HG02840 (cell line): ENCODE measurements around the gene NIT1.
A peak's percentile ranks its signal among the peaks of the same experiment; 100 is the strongest.

Source experiments
- ATAC-seq: cut with Tn5 transposase; IDR thresholded peaks from one replicate; pipeline ENCODE4 v1.9.1; 2021; ENCODE audit warnings: mild to moderate bottlenecking, moderate library complexity, moderate number of reproducible peaks; ENCODE audit not compliant: unreplicated experiment, low FRiP score

The NIT1 gene

DNA sequence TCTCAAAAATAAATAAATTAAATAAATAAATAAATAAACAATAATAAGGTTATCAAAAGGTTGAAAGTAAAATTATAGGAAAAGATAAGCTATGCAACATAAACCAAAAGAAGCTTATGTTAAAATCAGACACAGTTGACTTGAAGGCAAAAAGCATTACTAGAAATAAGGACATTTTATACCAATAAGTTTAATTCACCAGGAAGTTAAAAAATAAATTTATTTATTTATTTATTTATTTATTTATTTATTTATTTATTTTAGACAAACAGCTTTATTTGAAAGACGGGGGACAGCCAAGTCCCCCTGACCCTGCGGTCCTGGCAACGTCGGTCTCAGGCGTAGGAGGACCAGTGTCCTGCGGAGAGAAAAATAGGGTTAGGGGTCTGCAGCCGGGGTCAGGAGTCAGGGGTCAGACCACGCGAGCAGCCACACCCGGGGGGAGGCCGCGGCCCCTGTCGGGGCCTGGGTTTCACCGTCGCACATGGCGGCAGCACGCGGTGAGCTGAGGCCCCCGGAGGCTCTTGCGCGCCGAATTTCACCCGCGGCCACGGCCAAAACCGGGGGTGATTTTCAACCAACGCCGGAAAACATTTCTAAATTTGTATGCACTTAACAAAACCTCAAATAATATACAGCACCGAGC lies 23.0 kb downstream of the NIT1 start:
- no peak for ATAC-seq

DNA sequence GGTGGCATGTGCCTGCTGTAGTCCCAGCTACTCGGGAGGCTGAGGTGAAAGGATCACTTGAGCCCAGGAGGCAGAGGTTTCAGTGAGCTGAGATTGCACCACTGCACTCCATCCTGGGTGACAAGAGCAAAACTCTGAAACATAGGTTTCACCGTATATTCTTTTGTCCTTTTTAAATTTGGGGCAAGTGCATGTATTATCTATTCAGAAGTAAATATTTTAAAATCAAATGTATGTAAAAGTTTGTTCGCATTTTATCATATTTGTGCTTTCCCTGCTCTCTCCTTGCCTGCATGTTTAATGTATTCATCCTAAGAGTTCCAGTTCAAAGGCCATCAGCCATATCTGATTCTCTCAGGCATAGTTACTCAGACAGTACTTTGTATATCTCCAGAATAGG lies 27.9 kb downstream of the NIT1 start:
- no peak for ATAC-seq

DNA sequence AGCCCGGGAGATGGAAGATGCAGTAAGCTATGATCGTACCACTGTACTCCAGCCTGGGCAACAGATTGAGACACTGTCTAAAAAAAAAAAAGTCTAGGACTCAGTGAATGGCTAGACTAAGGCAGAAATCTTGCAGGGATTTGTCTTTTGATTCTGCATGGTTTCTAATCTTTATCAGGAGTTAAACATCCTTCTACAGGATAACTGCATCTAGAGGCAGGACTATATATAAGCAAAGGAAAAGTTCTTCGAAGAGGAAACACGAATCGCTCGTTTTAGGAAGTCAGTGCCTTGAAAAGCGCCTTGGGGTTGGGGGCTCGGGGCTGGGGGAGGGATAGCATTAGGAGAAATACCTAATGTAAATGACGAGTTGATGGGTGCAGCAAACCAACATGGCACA lies 35.3 kb downstream of the NIT1 start:
- ATAC-seq: no peak

DNA sequence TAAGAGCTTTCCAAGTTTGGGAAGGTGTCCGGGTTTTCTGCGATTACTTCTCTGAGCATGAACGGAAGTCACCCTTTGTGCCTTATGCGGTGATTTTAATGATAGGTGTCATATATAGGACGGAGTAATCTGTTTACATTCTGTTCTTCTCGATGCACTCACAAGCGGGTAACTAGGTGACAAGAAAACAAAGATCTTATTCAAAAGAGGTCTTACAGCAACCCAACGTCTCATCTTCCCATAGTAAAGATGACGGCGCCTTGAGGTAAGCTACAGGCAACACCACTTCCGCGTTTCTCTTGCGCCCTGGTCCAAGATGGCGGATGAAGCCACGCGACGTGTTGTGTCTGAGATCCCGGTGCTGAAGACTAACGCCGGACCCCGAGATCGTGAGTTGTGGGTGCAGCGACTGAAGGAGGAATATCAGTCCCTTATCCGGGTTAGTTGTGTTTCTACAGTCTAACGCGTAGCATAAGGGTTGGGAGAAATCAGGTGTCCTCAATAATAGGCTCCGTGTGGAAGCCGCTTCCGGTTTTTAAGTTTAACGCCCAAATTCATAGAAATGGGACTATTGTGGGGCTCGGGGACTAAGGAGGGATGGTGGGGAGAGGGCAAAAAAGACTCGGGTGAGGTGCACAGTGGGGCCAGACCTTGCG lies 35.9 kb downstream of the NIT1 start, which contains the start of gene UFC1:
Gene UFC1 (plus strand): TSS at position 297 of the 656 bp plus-strand sequence. CDS start 20 bp downstream, at position 317.
- ATAC-seq: peak; percentile 84

DNA sequence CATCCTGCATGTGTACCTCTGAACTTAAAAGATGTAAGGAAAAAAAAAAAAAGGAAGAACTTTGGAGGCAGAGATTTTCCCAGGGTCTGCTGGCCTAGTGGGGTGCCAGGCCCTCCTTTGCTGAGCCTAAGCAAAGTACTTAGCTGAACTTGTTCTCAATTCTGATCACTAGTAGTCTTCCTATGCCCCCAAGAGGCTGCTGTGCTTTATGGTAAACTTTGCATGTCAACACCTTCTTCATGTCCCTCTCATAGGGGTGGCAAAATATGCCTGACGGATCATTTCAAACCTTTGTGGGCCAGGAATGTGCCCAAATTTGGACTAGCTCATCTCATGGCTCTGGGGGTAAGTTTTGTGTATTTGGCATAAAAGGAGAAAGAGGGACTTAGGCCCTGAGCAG lies 40.0 kb downstream of the NIT1 start:
- no peak for ATAC-seq

DNA sequence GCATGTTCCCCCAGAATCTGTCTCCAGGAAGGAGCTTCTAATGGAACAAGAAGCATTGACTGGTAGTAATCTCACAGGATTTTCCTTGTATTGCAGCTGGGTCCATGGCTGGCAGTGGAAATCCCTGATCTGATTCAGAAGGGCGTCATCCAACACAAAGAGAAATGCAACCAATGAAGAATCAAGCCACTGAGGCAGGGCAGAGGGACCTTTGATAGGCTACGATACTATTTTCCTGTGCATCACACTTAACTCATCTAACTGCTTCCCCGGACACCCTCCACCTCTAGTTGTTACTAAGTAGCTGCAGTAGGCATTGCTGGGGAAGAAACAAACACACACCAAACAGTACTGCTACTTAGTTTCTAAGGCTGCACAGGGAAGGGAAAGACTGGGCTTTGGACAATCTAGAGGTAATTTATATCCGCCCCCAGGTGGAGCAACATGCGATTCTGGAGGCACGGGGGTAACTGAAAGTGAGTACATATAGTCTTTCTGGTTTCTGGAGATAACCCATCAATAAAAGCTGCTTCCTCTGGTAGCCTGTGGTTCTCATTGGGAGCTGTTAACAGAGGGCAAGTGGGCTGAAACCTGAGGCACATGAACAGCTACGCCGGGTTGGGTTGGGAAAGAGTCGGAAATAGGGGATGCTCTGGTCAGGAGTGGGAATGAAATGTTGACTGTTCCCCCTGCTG lies 40.6 kb downstream of the NIT1 start:
- no peak for ATAC-seq

DNA sequence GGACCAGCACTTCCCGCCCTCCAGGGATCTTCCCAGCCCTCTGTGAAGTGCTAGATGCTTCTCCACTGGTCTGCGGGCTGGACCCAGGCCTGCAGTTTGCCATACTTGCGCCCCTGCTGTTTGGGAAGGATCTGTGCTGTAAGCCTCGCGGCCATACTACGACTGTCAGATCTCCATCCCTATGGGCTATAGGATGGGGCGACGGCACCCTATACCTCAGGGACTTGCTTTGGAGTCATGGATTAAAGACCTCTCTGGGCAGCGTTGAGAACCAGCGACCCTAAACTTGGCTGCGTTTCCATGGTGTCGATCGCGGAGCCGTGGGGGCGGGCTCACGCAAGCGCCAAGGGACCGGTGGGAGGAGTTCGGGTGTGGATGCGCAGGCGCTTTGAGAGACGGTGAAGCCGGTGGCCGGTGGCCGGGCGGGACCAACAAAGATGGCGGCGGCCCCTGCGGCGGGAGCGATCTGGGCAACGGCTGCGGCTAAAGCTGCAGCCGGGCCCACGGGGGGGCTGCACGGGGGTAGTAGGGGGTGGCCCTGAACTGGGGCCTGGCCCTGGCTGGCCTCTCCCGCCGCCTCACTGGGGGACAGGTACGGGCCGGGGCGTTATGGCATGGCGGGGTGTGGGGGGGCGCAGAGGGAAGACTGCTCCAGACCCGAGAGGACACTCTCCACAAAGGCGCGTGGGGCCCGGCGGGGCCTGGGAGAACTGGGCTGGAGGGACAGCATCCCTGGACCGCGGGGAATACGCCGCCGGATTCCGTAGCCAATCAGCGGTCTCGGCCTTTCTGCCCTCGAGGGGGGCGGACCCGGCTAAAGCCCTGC lies 41.4 kb downstream of the NIT1 start, which contains the start of gene USP21:
Gene USP21 (plus strand): TSS at position 414 of the 826 bp plus-strand sequence. CDS start 1,141 bp downstream, outside the sequence.
- peak; percentile 83 for ATAC-seq

DNA sequence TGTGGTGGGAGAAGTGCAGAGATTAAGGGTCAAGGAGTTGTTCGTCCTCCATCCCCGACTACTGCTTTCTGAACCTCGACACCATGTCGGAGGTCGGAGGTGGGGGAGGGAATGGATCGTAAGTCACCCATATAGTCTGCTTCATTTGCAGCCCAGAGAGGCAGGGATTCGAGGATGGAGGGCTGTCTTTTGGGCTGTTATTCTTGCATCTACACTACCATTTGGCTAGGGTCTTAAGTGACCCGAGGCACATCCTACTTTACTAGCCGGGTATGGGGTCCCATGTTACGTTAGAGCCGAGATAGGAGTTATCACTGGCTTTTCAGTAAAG lies 42.0 kb downstream of the NIT1 start:
- ATAC-seq: no peak

DNA sequence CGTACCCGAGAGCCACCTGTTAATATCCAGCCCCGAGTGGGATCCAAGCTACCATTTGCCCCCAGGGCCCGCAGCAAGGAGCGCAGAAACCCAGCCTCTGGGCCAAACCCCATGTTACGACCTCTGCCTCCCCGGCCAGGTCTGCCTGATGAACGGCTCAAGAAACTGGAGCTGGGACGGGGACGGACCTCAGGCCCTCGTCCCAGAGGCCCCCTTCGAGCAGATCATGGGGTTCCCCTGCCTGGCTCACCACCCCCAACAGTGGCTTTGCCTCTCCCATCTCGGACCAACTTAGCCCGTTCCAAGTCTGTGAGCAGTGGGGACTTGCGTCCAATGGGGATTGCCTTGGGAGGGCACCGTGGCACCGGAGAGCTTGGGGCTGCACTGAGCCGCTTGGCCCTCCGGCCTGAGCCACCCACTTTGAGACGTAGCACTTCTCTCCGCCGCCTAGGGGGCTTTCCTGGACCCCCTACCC lies 42.8 kb downstream of the NIT1 start:
- no peak for ATAC-seq

DNA sequence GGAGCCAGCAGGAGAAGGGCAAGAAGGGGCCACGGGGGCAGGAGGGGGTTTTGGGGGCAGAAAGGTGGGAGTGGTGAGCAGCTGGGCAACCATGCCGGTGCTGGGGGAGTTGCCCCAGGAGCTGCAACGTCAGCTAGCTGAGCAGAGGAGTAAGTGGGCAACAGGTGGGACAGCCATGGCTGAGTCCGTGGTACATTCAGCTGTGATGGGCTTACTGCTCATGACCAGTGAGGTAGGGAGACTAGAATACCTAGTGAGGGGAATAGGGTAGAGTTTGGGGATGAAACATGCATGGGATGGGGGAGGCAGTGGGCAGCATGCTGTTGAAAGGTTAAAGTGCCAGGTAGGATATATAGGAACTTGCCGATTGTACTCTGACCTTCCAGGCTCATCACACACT lies 43.7 kb downstream of the NIT1 start:
- ATAC-seq: no peak

DNA sequence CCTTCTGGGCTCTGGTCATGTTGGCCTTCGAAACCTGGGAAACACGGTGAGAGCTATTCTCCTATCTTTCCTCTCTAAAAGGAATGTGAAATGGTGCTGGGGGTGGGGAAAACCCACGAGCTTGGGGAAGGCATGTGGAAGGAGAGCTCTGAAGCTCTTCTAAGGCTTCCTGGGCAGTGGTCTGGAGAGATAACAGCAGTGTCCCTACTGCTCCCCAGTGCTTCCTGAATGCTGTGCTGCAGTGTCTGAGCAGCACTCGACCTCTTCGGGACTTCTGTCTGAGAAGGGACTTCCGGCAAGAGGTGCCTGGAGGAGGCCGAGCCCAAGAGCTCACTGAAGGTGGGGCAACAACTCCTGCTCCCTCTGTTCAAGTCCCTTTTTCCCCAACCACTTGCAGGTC lies 44.1 kb downstream of the NIT1 start:
- no peak for ATAC-seq

DNA sequence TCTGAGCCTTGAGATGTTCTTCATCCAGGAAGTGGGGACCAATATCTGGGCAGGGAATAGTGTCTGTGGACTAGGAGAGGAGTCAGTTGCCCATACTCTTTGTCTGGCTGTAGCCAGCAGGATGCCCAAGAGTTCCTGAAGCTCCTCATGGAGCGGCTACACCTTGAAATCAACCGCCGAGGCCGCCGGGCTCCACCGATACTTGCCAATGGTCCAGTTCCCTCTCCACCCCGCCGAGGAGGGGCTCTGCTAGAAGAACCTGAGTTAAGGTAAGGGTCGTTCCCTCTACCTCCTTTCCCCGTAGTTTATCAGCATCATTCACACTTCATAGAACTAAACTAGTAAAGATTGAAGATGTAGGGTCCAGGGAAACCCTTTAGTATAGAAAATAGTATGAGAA lies 44.9 kb downstream of the NIT1 start:
- ATAC-seq: no peak

DNA sequence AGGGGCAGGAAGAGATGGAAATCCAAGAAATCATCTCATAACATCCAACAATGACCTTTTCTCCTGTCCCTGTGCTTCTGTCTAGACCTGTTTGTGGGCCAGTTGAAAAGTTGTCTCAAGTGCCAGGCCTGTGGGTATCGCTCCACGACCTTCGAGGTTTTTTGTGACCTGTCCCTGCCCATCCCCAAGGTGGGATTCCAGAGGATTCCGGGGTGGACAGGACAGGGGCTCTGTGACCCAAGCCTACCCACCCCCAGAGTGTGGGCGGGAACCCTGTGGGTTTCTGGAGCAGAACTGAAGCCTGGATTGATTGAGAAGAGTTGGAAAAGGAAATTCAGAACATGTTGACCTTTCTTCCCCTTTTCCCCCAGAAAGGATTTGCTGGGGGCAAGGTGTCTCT lies 45.9 kb downstream of the NIT1 start:
- no peak for ATAC-seq

DNA sequence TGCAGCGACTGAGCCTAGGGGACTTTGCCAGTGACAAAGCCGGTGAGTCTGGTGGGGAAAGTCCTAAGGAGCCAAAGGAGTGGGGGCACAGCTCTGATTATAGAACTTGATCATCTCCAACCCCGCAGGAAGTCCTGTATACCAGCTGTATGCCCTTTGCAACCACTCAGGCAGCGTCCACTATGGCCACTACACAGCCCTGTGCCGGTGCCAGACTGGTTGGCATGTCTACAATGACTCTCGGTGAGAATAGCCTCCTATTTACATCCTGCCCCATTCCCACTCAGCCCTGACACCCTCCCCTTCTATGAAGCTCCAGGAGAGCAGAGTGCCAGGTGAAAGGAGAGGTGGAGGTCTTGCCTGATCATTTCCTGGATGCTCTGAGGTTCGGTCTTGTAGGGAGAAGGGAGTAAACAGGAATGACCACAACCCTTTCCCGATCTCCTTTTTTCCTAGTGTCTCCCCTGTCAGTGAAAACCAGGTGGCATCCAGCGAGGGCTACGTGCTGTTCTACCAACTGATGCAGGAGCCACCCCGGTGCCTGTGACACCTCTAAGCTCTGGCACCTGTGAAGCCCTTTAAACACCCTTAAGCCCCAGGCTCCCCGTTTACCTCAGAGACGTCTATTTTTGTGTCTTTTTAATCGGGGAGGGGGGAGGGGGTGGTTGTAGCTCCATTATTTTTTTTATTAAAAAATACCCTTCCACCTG lies 47.2 kb downstream of the NIT1 start:
- ATAC-seq: no peak

DNA sequence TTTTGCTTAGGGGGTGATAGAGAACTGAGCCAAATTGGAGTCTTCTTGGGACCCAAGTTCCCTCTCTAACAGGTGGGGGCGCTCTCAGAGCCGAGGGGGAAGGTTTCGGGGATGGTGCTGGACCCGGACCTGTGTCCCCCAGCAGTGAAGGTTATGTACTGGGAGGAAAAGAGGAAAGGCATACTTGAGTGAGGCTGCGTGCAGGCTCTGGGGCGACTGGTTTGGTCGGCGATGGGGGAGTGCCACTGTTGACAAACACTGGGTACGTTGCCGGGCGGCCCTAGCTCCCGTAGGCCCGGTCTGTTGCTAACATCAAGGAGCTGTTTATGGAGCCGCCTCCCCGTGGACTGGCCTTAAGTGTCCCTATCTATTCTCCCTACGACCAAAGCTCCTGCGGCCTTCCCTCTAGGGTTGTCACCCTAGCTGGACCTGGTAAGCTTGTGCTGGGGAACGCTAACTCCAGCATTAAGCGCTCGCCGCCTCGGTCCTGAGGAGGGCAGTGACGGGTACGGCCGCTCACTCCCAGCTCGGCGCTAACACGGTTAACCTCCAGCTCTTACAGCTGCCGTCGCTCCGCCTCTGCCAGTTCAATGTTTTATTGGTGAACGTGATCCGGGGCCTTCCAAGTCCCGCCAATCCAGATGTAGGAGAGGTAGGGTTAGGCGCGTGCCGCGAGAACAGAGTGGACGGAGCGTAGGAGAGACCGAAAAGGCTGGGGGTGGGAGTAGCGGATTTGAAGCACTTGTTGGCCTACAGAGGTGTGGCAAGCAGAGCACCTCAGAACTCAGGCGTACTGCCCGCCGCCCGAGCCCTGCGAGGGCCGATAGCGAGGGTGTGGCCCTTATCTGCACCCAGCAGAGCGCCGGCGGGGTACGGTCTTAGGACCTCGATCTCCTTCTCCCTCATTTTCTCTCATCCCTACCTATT lies 48.1 kb downstream of the NIT1 start, which contains the start of gene PPOX:
Gene PPOX (plus strand): TSS at position 685 of the 927 bp plus-strand sequence. CDS start 422 bp downstream, outside the sequence.
- ATAC-seq: peak; percentile 94

DNA sequence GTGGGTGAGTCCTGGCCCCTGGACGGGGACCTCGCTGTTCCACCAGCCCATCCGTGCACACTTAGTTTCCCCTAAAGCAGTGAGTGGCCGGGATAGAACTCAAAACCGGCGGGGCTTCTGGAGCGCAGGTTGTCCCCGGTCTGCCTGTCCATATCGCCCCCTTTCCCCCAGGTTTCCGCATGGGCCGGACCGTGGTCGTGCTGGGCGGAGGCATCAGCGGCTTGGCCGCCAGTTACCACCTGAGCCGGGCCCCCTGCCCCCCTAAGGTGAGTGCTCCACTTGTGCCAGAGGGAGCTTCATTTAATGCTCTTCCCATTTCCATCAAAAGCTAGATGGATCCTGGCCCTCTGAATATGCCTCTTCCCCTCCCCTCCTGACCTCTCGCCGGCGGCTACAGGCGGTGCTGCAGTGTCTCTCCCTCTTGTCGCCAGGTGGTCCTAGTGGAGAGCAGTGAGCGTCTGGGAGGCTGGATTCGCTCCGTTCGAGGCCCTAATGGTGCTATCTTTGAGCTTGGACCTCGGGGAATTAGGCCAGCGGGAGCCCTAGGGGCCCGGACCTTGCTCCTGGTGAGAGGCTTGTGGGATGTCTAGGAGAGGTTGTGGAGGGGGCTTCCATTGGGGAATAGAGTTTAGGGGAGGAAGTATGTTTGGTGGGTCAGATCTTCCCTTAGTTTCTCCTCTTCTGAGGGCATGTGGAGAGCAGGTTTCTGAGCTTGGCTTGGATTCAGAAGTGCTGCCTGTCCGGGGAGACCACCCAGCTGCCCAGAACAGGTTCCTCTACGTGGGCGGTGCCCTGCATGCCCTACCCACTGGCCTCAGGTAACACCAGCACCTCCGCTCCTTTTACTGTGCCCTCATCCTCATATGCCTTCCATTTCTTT lies 49.0 kb downstream of the NIT1 start:
- no peak for ATAC-seq

DNA sequence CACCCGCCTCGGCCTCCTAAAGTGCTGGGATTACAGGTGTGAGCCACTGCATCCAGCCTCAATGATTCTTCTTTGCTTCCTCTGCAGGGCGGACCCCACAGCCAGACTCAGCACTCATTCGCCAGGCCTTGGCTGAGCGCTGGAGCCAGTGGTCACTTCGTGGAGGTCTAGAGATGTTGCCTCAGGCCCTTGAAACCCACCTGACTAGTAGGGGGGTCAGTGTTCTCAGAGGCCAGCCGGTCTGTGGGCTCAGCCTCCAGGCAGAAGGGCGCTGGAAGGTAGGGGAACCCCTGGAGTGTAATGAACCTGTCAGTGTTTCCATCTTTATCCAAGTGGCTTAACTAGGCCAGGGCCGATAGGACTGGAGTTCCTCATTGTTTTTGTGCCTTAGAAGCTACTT lies 51.0 kb downstream of the NIT1 start:
- ATAC-seq: no peak
